Rectal smooth muscle tissue (tissue), 1 donor: ENCODE data around the gene FABP2.

Experiments used
- H3K27ac ChIP-seq: one replicate; pipeline ENCODE4 v1.7.0; 2013; ENCODE audit warnings: low read depth, low read length, inconsistent platforms
- H3K27me3 ChIP-seq: one replicate; pipeline ENCODE4 v1.7.0; 2013; ENCODE audit warnings: low read length; ENCODE audit not compliant: control insufficient read depth, insufficient read depth
- H3K36me3 ChIP-seq: one replicate; pipeline ENCODE4 v1.7.0; 2013; ENCODE audit warnings: low read length; ENCODE audit not compliant: control insufficient read depth, insufficient read depth
- H3K4me1 ChIP-seq: one replicate; pipeline ENCODE4 v1.7.0; 2013; ENCODE audit warnings: low read length; ENCODE audit not compliant: control insufficient read depth, insufficient read depth
- H3K4me3 ChIP-seq: one replicate; pipeline ENCODE4 v1.7.0; 2013; ENCODE audit warnings: low read length
- H3K9ac ChIP-seq: one replicate; pipeline ENCODE4 v1.7.0; 2013; ENCODE audit warnings: low read length

The FABP2 gene

GRCh38 chr4:119303587-119304305, 18.2 kb downstream of the FABP2 start:
- Histone ChIP-seq H3K4me3 (no peak overlapping the region), H3K27me3 (no peaks in the 10 kb centered on the region), H3K36me3 (no peaks in the 10 kb centered on the region), H3K9ac (no peak overlapping the region), H3K4me1 (peaks cover 11% of the 10 kb centered on the region), H3K27ac (no peak overlapping the region)

- Histone ChIP-seq H3K36me3 (no peaks in the 10 kb centered on the region), H3K9ac (no peak overlapping the region), H3K27ac (no peak overlapping the region)
Observed at GRCh38 chr4:119302073-119302832, 19.7 kb downstream of the FABP2 start.

GRCh38 chr4:119300101-119300978, 21.6 kb downstream of the FABP2 start:
- Histone ChIP-seq H3K4me3 (peak overlapping the region; percentile 94), H3K27me3 (no peaks in the 10 kb centered on the region), H3K27ac (peak overlapping the region; percentile 91), H3K36me3 (no peaks in the 10 kb centered on the region), H3K4me1 (peaks cover 15% of the 10 kb centered on the region), H3K9ac (peak overlapping the region; percentile 73)

More at GRCh38 chr4:119302073-119302832, 19.7 kb downstream of the FABP2 start:
- Histone ChIP-seq H3K27me3 (no peaks in the 10 kb centered on the region), H3K4me1 (peaks cover 15% of the 10 kb centered on the region), H3K4me3 (no peak overlapping the region)

GRCh38 chr4:119299741-119300100, 22.2 kb downstream of the FABP2 start:
- Histone ChIP-seq H3K9ac (peak overlapping the region; percentile 21), H3K36me3 (no peaks in the 10 kb centered on the region), H3K27ac (peak overlapping the region; percentile 91), H3K4me3 (peak overlapping the region; percentile 94), H3K4me1 (peaks cover 15% of the 10 kb centered on the region), H3K27me3 (no peaks in the 10 kb centered on the region)

GRCh38 chr4:119299260-119299671, 22.7 kb downstream of the FABP2 start:
- peak overlapping the region; percentile 21 for H3K9ac ChIP-seq
- H3K27me3 ChIP-seq: no peaks in the 10 kb centered on the region
- no peaks in the 10 kb centered on the region for H3K36me3 ChIP-seq
- H3K4me3 ChIP-seq: peak overlapping the region; percentile 94
- H3K27ac ChIP-seq: peak overlapping the region; percentile 91
- H3K4me1 ChIP-seq: peaks cover 15% of the 10 kb centered on the region

- Histone ChIP-seq H3K4me1 (peaks cover 15% of the 10 kb centered on the region), H3K36me3 (no peaks in the 10 kb centered on the region), H3K27me3 (no peaks in the 10 kb centered on the region), H3K9ac (no peak overlapping the region), H3K4me3 (no peak overlapping the region), H3K27ac (no peak overlapping the region)
Observed at GRCh38 chr4:119297795-119298194, 24.1 kb downstream of the FABP2 start.

GRCh38 chr4:119296356-119296755, 25.6 kb downstream of the FABP2 start:
- no peaks in the 10 kb centered on the region for H3K27me3 ChIP-seq
- no peak overlapping the region for H3K4me3 ChIP-seq
- H3K9ac ChIP-seq: no peak overlapping the region
- peaks cover 15% of the 10 kb centered on the region for H3K4me1 ChIP-seq
- no peaks in the 10 kb centered on the region for H3K36me3 ChIP-seq
- H3K27ac ChIP-seq: no peak overlapping the region

GRCh38 chr4:119290598-119290997, 31.3 kb downstream of the FABP2 start:
- Histone ChIP-seq H3K36me3 (no peaks in the 10 kb centered on the region), H3K27ac (no peak overlapping the region), H3K4me1 (peaks cover 5% of the 10 kb centered on the region), H3K27me3 (no peaks in the 10 kb centered on the region), H3K4me3 (no peak overlapping the region), H3K9ac (no peak overlapping the region)

GRCh38 chr4:119289313-119289712, 32.6 kb downstream of the FABP2 start:
- no peaks in the 10 kb centered on the region for H3K36me3 ChIP-seq
- no peaks in the 10 kb centered on the region for H3K27me3 ChIP-seq
- no peak overlapping the region for H3K27ac ChIP-seq
- H3K4me1 ChIP-seq: peaks cover 12% of the 10 kb centered on the region
- H3K4me3 ChIP-seq: no peak overlapping the region
- H3K9ac ChIP-seq: no peak overlapping the region

- H3K4me3 ChIP-seq: no peak overlapping the region
- no peak overlapping the region for H3K27ac ChIP-seq
- no peak overlapping the region for H3K9ac ChIP-seq
- peaks cover 12% of the 10 kb centered on the region for H3K4me1 ChIP-seq
- H3K36me3 ChIP-seq: no peaks in the 10 kb centered on the region
- H3K27me3 ChIP-seq: no peaks in the 10 kb centered on the region
Observed at GRCh38 chr4:119286377-119287002, 35.4 kb downstream of the FABP2 start.

GRCh38 chr4:119284876-119285780, 36.8 kb downstream of the FABP2 start:
- Histone ChIP-seq H3K4me3 (peak overlapping the region; percentile 43), H3K27ac (no peak overlapping the region)

More at GRCh38 chr4:119284876-119285780, 36.8 kb downstream of the FABP2 start:
- Histone ChIP-seq H3K9ac (no peak overlapping the region), H3K36me3 (no peaks in the 10 kb centered on the region), H3K27me3 (no peaks in the 10 kb centered on the region), H3K4me1 (peaks cover 12% of the 10 kb centered on the region)
